SK-N-SH (cell line): ENCODE measurements around the gene GUCY1A2.

ENCODE experiments used
- CHD2 ChIP-seq: fragments of 150-350 bp; IDR thresholded peaks from 2 replicates; pipeline ENCODE4 v1.6.1; 2018; ENCODE audit warnings: low read length; ENCODE audit not compliant: partially characterized antibody
- CTCF ChIP-seq: fragments of 200-600 bp; sonication (generic); IDR thresholded peaks from 2 replicates; pipeline ENCODE4 v1.6.1; 2017; ENCODE audit warnings: antibody characterized with exemption, mild to moderate bottlenecking, moderate library complexity
- EP300 ChIP-seq, 2 experiments: IDR thresholded peaks; 2 replicates each; pipeline versions ENCODE4 v1.4.0 to v1.6.1; 2012; ENCODE audit warnings: borderline replicate concordance in 1 of 2, low read depth in 1 of 2, low read length in 1 of 2
- MAX ChIP-seq: IDR thresholded peaks from 2 replicates; pipeline ENCODE4 v1.4.0; 2012; ENCODE audit warnings: low read depth
- RAD21 ChIP-seq: IDR thresholded peaks from 2 replicates; pipeline ENCODE4 v1.6.1; 2012; ENCODE audit warnings: mild to moderate bottlenecking, low read length
- RCOR1 ChIP-seq: fragments of 150-350 bp; IDR thresholded peaks from 2 replicates; pipeline ENCODE4 v1.6.1; 2017; ENCODE audit warnings: antibody characterized with exemption, low read length
- TAF1 ChIP-seq: IDR thresholded peaks from 2 replicates; pipeline ENCODE4 v1.6.1; 2012; ENCODE audit warnings: low read depth, mild to moderate bottlenecking, low read length, moderate library complexity, borderline replicate concordance

- no peak for TF ChIP-seq CTCF
- no peak for TF ChIP-seq TAF1
- no peak for TF ChIP-seq RCOR1
- TF ChIP-seq EP300 (IDR thresholded peaks at IDR 0.05; ENCODE audit: borderline replicate concordance in 1 of 2, low read depth in 1 of 2, low read length in 1 of 2), result no peak
- no peak for TF ChIP-seq MAX
- no peak for TF ChIP-seq CHD2
- no peak for TF ChIP-seq RAD21
Measured at GRCh38 chr11:106957030-106957482, 61.2 kb downstream of the GUCY1A2 start.
